GM19099 (cell line): ENCODE measurements around the gene HIVEP2.

Experiments used
- POLR2A ChIP-seq: IDR thresholded peaks from 3 replicates; pipeline ENCODE4 v1.6.1; 2011; ENCODE audit warnings: low read depth; ENCODE audit not compliant: insufficient read length; ENCODE audit errors: extremely low read depth

HIVEP2 gene

GRCh38 chr6:142708651-142709050, 236.3 kb downstream of the HIVEP2 start:
- TF ChIP-seq POLR2A, result no peak

- no peak for TF ChIP-seq POLR2A
These were observed 237.7 kb downstream of the HIVEP2 start for GRCh38 chr6:142707255-142707654.

GRCh38 chr6:142706210-142706609, 238.8 kb downstream of the HIVEP2 start:
- no peak for TF ChIP-seq POLR2A

- no peak for TF ChIP-seq POLR2A
These were observed 239.9 kb downstream of the HIVEP2 start for GRCh38 chr6:142705054-142705453.

GRCh38 chr6:142702501-142703460, 242.2 kb downstream of the HIVEP2 start:
- TF ChIP-seq POLR2A, result no peak
